NCI-H82 treated with DMSO at 0.1 percent for 48 hours (cell line): ENCODE data around the gene RSPH9.
"Not testable (repeated sequence)": the region's sequence is repeated elsewhere in the genome, so short reads cannot be mapped to it uniquely, and the experiment has no call there.

ENCODE experiments used
- DNase-seq: peaks from one replicate; lab custom pipeline; 2025; ENCODE audit not compliant: unreplicated experiment; lab: John Stamatoyannopoulos, UW

The RSPH9 gene

GRCh38 chr6:43682724-43683429 is 38.0 kb downstream of the RSPH9 start:
- no peak for DNase-seq

- no peak for DNase-seq
These were observed 39.0 kb downstream of the RSPH9 start for GRCh38 chr6:43683708-43684455.

- DNase-seq = no peak
These were observed 42.2 kb downstream of the RSPH9 start for GRCh38 chr6:43687079-43687436.

- DNase-seq = peak; percentile 36
These were observed 42.9 kb downstream of the RSPH9 start, which contains the start of gene MRPS18A for GRCh38 chr6:43687437-43688347. Gene MRPS18A, minus strand, starts transcription at chr6:43687791. Its CDS starts 12 bp downstream, at chr6:43687779.

- DNase-seq = no peak
These were observed 44.6 kb downstream of the RSPH9 start for GRCh38 chr6:43689421-43689820.

GRCh38 chr6:43695215-43695966 is 50.6 kb downstream of the RSPH9 start:
- no peak for DNase-seq

GRCh38 chr6:43695967-43696291 is 51.1 kb downstream of the RSPH9 start:
- no peak for DNase-seq

GRCh38 chr6:43697421-43697820 is 52.6 kb downstream of the RSPH9 start:
- peak; percentile 83 for DNase-seq

GRCh38 chr6:43698584-43699349 is 53.9 kb downstream of the RSPH9 start:
- no peak for DNase-seq

- DNase-seq = peak; percentile 74
These were observed 54.8 kb downstream of the RSPH9 start for GRCh38 chr6:43699564-43700186.

GRCh38 chr6:43700939-43701560 is 56.2 kb downstream of the RSPH9 start:
- not testable (repeated sequence) for DNase-seq

- DNase-seq = no peak
These were observed 57.3 kb downstream of the RSPH9 start for GRCh38 chr6:43702171-43702533.

- DNase-seq = peak; percentile 92
These were observed 58.0 kb downstream of the RSPH9 start for GRCh38 chr6:43702534-43703440.

GRCh38 chr6:43703512-43704429 is 58.9 kb downstream of the RSPH9 start:
- DNase-seq = no peak

- DNase-seq = no peak
These were observed 61.2 kb downstream of the RSPH9 start for GRCh38 chr6:43705996-43706395.

- no peak for DNase-seq
These were observed 62.0 kb downstream of the RSPH9 start for GRCh38 chr6:43706788-43707187.

- DNase-seq = no peak
These were observed 62.4 kb downstream of the RSPH9 start for GRCh38 chr6:43707269-43707668.
